Left lung (tissue), 10 donors: Measurements from ENCODE around the gene MIPEP. TPM values are rescaled to one million over a fixed set of nuclear protein-coding genes. Genes with fewer than 3 reads are reported as not detected.

Source experiments
- ATAC-seq: fragments of 200-7000 bp; cut with Tn5 transposase; one replicate; pipeline ENCODE4 v1.9.1; 2020; ENCODE audit warnings: moderate library complexity
- DNase-seq, 4 donors: peaks; one replicate each; pipeline ENCODE4 v3.0.0-alpha.2; 2013 to 2020
- H3K27ac ChIP-seq, 2 donors: fragments of 200-600 bp; sonication (generic) in 1 of 2; one replicate each; pipeline versions ENCODE4 v1.5.0 to v1.8.0; 2020 to 2021
- H3K27me3 ChIP-seq, 2 donors: fragments of 200-600 bp; sonication (generic) in 1 of 2; one replicate each; pipeline versions ENCODE4 v1.5.0 to v1.8.0; 2020 to 2021
- H3K36me3 ChIP-seq, 2 donors: fragments of 200-600 bp; sonication (generic) in 1 of 2; one replicate each; pipeline versions ENCODE4 v1.5.0 to v1.8.0; 2020 to 2021
- H3K4me1 ChIP-seq, 2 donors: fragments of 200-600 bp; one replicate each; pipeline ENCODE4 v1.8.0; 2021
- H3K4me3 ChIP-seq, 2 donors: fragments of 200-600 bp; sonication (generic) in 1 of 2; one replicate each; pipeline versions ENCODE4 v1.5.0 to v1.8.0; 2020 to 2021; ENCODE audit warnings: mild to moderate bottlenecking in 1 of 2
- H3K9me3 ChIP-seq, 2 donors: fragments of 200-600 bp; sonication (generic) in 1 of 2; one replicate each; pipeline versions ENCODE4 v1.5.0 to v1.8.0; 2020 to 2021
- intact Hi-C, 2 donors: fragments of 100-400 bp; cut with DNase I; formaldehyde crosslinking; loops; one replicate each; pipeline versions ENCODE4 v1.11.2 to v1.14.2; 2022
- polyA plus RNA-seq, 6 donors: library from polyadenylated mRNA; unstranded; fragments of 120-200 nt; gene quantifications; one replicate each; pipeline ENCODE4 v1.2.1, GENCODE V29; 2013; ENCODE audit not compliant: insufficient read length in 6 of 6
- total RNA-seq, 2 donors: library from RNA; stranded (reverse); fragmentation: NEBNext Ultra II Directional; extraction: Animal tissue kit (Norgen Biotek cat#: 25700); gene quantifications; one replicate each; pipeline ENCODE4 v1.2.1, GENCODE V29; 2021
- TF ChIP-seq, protein P1 (sequence below), 2 donors: fragments of 200-600 bp; sonication (generic) in 1 of 2; IDR thresholded peaks; one replicate each; pipeline versions ENCODE4 v1.5.0 to v1.8.0; 2021; ENCODE audit warnings: antibody characterized with exemption in 2 of 2
- donor health status: DM: no; HTN: yes; CAD: no.
- donor health status: DM: no; HTN: no; CAD: no.

The MIPEP gene
- total and polyA plus RNA-seq, 8 donors = 15.6 to 26.2 (median 17.4) TPM

DNA sequence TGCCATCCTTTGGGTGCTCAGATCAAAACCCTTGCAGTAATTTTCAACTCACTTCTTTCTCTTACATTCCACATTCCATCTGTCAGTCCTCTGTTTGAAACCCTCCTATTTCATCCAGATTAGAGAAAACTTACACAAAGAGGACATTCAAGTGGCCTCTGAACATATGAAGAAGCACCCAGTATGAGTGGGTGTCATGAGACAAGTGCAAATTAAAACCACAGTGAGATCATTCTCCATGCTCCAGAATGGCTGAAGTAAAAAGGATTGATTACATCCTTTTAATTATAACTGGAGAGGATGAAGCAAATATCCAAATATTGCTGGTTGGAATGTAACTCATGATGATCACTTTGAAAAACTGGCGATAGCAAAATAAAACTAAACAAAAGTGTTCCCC, 96.5 kb downstream of the MIPEP start:
- Histone ChIP-seq H3K4me1 (peaks cover 7 to 19% of the 10 kb centered on the region in 2 donors), H3K27me3 (no peaks in the 10 kb centered on the region), H3K4me3 (no peak overlapping the region), H3K36me3 (no peaks in the 10 kb centered on the region), H3K27ac (no peak overlapping the region), H3K9me3 (no peaks in the 10 kb centered on the region)
- DNase-seq (no peak), ATAC-seq (no peak)
- TF ChIP-seq, protein P1, sequence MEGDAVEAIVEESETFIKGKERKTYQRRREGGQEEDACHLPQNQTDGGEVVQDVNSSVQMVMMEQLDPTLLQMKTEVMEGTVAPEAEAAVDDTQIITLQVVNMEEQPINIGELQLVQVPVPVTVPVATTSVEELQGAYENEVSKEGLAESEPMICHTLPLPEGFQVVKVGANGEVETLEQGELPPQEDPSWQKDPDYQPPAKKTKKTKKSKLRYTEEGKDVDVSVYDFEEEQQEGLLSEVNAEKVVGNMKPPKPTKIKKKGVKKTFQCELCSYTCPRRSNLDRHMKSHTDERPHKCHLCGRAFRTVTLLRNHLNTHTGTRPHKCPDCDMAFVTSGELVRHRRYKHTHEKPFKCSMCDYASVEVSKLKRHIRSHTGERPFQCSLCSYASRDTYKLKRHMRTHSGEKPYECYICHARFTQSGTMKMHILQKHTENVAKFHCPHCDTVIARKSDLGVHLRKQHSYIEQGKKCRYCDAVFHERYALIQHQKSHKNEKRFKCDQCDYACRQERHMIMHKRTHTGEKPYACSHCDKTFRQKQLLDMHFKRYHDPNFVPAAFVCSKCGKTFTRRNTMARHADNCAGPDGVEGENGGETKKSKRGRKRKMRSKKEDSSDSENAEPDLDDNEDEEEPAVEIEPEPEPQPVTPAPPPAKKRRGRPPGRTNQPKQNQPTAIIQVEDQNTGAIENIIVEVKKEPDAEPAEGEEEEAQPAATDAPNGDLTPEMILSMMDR (IDR thresholded peaks at IDR 0.05) = no peak
- intact Hi-C loops = no loop called here

DNA sequence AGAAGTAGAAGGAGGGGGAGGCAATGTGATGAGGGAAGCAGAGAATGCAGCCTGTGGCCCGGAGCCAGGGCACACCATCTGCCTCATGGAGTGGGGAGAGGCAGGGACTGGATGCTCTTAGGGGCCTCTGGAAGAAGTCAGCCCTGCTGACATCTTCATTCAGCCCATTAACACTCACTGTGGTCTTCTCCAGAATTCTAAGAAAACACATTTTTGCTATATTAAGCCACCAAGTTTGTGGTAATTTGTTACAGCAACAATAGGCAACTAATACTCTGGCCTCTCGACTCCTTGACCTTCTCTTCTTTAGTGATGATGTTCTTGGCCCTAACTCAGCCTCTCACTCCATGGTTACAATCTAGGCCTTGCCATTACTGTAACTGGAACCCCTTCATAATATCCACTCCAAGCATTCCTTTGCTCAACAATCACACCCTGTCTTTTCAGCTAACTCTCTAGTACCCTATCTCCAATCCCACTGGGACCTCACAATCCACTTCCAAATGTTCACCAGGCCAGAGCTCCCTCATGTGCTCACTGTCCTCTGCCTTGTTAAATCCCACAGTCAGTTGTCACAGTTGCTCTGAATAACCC, 98.5 kb downstream of the MIPEP start:
- intact Hi-C loops = no loop called here
- H3K4me3 ChIP-seq = no peak overlapping the region
- no peaks in the 10 kb centered on the region for H3K36me3 ChIP-seq
- H3K9me3 ChIP-seq = no peaks in the 10 kb centered on the region
- no peaks in the 10 kb centered on the region for H3K27me3 ChIP-seq
- H3K27ac ChIP-seq = peak overlapping the region in 1 of 2 donors; percentile 21
- TF ChIP-seq, protein P1 (IDR thresholded peaks at IDR 0.05) = no peak
- H3K4me1 ChIP-seq = peaks cover 7 to 19% of the 10 kb centered on the region in 2 donors
- ATAC-seq (peak; percentile 52), DNase-seq (no peak)

DNA sequence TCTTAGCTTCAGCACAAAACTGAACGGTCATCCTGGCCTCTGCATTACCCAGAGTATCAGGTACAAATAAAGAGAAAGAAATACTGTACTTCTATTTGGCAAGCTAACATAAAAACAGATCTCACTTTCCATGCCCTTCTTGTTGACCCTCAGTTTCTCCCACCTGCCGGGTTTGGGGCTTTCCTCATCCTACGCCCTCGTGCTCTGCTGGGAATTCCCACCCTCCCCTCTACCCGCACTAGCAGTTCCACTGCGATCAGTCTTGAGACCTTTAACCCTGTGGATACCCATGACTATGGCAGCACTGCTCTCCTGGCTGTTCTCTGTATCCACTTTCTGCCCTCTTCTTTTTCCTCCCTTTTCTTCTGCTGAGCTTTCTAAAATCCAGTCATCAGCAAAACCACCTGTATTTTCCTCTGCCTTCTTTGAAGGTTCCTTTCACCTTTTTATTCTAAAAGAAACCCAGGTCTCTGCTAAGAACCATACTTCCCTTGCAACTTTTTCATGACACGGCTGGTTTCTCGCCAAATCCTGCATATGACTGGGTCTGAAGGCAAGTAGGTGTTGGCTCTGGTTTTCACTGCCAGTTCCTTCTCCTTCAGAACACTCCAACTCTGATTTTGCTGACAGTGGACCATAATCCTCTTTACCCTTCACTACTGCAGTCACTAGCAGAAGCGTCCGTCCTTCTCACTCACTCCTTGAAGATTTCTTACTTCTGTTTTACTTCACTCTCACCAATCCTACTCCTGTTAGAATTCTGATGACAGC, 99.4 kb downstream of the MIPEP start:
- no peaks in the 10 kb centered on the region for H3K36me3 ChIP-seq
- TF ChIP-seq, protein P1 (IDR thresholded peaks at IDR 0.05) = no peak

DNA sequence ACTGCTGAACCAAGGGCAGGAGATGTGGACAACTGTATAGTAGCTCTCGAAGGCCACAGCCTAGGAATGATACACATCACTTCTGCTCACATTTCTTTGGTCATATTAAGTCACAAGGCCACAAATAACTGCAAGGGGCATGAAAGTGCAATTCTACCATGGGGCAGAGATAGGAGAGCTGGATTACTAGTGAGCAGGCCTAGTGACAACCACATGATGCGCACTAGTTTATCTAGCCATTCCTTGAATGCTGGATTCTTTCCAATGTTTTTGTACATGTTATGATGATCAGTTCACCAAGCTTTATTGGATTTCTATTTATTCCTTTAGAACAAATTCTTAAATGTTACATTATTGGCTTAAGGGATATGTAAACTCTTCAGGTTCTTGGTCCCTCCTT, 100.7 kb downstream of the MIPEP start:
- no peaks in the 10 kb centered on the region for H3K27me3 ChIP-seq
- H3K36me3 ChIP-seq = no peaks in the 10 kb centered on the region
- ATAC-seq (no peak), DNase-seq (no peak)
- no peaks in the 10 kb centered on the region for H3K9me3 ChIP-seq
- TF ChIP-seq, protein P1 (IDR thresholded peaks at IDR 0.05) = no peak
- no peak overlapping the region for H3K27ac ChIP-seq
- peaks cover 0 to 8% of the 10 kb centered on the region in 2 donors for H3K4me1 ChIP-seq
- intact Hi-C loops = no loop called here
- no peak overlapping the region for H3K4me3 ChIP-seq

More for the DNA sequence above, 99.4 kb downstream of the MIPEP start:
- Histone ChIP-seq H3K27me3 (no peaks in the 10 kb centered on the region), H3K4me1 (peaks cover 7 to 13% of the 10 kb centered on the region in 2 donors), H3K27ac (no peak overlapping the region), H3K9me3 (no peaks in the 10 kb centered on the region), H3K4me3 (no peak overlapping the region)
- intact Hi-C loops = no loop called here
- DNase-seq (no peak), ATAC-seq (peak; percentile 36)

- Histone ChIP-seq H3K4me1 (peaks cover 0 to 8% of the 10 kb centered on the region in 2 donors), H3K27me3 (no peaks in the 10 kb centered on the region), H3K4me3 (no peak overlapping the region), H3K36me3 (no peaks in the 10 kb centered on the region), H3K27ac (no peak overlapping the region), H3K9me3 (no peaks in the 10 kb centered on the region)
- TF ChIP-seq, protein P1 (IDR thresholded peaks at IDR 0.05) = no peak
- intact Hi-C loops = no loop called here
- ATAC-seq (no peak), DNase-seq (no peak)
Measured at GRCh38 chr13:23787464-23787863, 101.7 kb downstream of the MIPEP start.
